IMR-90 (cell line): ENCODE data around the gene BTN3A1. TPM values are rescaled to one million over a fixed set of nuclear protein-coding genes. Genes with fewer than 3 reads are reported as not detected.
"Not testable (repeated sequence)": the region's sequence is repeated elsewhere in the genome, so short reads cannot be mapped to it uniquely, and the experiment has no call there.

Experiments used
- ATAC-seq: fragments of 200-7000 bp; cut with Tn5 transposase; 2 replicates; pipeline ENCODE4 v1.9.1; 2020; ENCODE audit warnings: low read depth, mild to moderate bottlenecking, moderate library complexity
- BruUV-seq: library from RNA; stranded (reverse); fragments of 400-500 nt; replicated peaks from 2 replicates; lab custom pipeline; 2021; lab: Mats Ljungman, UMichigan
- CTCF ChIA-PET: fragments of 300-600 bp; formaldehyde crosslinking; extraction: SDS; loops from one replicate; lab custom pipeline; 2021; ENCODE audit warnings: antibody characterized with exemption; lab: Yijun Ruan, JAX
- POLR2A ChIA-PET: fragments of 300-600 bp; sonication (Branson Sonifier 250); formaldehyde crosslinking; loops from one replicate; lab custom pipeline; 2022; ENCODE audit warnings: antibody characterized with exemption; ENCODE audit not compliant: unreplicated experiment; lab: Charles Lee
- DNase-seq: peaks from one replicate; pipeline ENCODE4 v3.0.0; 2013
- H2AFZ ChIP-seq: replicated peaks from 2 replicates; pipeline ENCODE3; 2013; ENCODE audit warnings: low read length, mild to moderate bottlenecking; ENCODE audit not compliant: poor library complexity
- H2AK5ac ChIP-seq: 2 replicates; pipeline ENCODE4 v1.6.1; 2013; ENCODE audit warnings: low read depth, low read length, inconsistent platforms
- H2AK9ac ChIP-seq: replicated peaks from 2 replicates; pipeline ENCODE3; 2013; ENCODE audit warnings: mild to moderate bottlenecking, low read depth, low read length, moderate library complexity; ENCODE audit not compliant: poor library complexity
- H2BK120ac ChIP-seq: 2 replicates; pipeline ENCODE4 v1.6.1; 2013; ENCODE audit warnings: low read depth, low read length, inconsistent platforms
- H2BK15ac ChIP-seq: 3 replicates; pipeline ENCODE4 v1.6.1; 2013; ENCODE audit warnings: low read depth, low read length, inconsistent platforms
- H2BK20ac ChIP-seq: 2 replicates; pipeline ENCODE4 v1.6.1; 2013; ENCODE audit warnings: low read depth, mild to moderate bottlenecking, inconsistent platforms, low read length, moderate library complexity
- H2BK5ac ChIP-seq: 2 replicates; pipeline ENCODE4 v1.6.1; 2013; ENCODE audit warnings: mild to moderate bottlenecking, low read depth, low read length, inconsistent platforms; ENCODE audit not compliant: poor library complexity, severe bottlenecking
- H3K14ac ChIP-seq: replicated peaks from 2 replicates; pipeline ENCODE4 v1.6.1; 2013; ENCODE audit warnings: low read depth, low read length, inconsistent platforms
- H3K18ac ChIP-seq: 2 replicates; pipeline ENCODE4 v1.6.1; 2013; ENCODE audit warnings: low read depth, low read length, control low read depth
- H3K23ac ChIP-seq: 2 replicates; pipeline ENCODE4 v1.6.1; 2013; ENCODE audit warnings: low read depth, low read length, inconsistent platforms
- H3K27ac ChIP-seq: 2 replicates; pipeline ENCODE4 v1.5.1; 2013; ENCODE audit warnings: mild to moderate bottlenecking, control low read depth, low read length; ENCODE audit not compliant: insufficient read depth
- H3K27me3 ChIP-seq: 2 replicates; pipeline ENCODE4 v1.6.1; 2013; ENCODE audit warnings: low read length; ENCODE audit not compliant: control insufficient read depth, insufficient read depth
- H3K36me3 ChIP-seq: 2 replicates; pipeline ENCODE4 v1.6.1; 2013; ENCODE audit warnings: low read length, mixed read lengths; ENCODE audit not compliant: control insufficient read depth, insufficient read depth
- H3K4ac ChIP-seq: 2 replicates; pipeline ENCODE4 v1.6.1; 2013; ENCODE audit warnings: low read depth, low read length, inconsistent platforms
- H3K4me1 ChIP-seq: 2 replicates; pipeline ENCODE4 v1.6.1; 2013; ENCODE audit warnings: low read length, mixed read lengths; ENCODE audit not compliant: control insufficient read depth, insufficient read depth
- H3K4me2 ChIP-seq: 2 replicates; pipeline ENCODE4 v1.6.1; 2013; ENCODE audit warnings: low read depth, mild to moderate bottlenecking, control low read depth, low read length, moderate library complexity
- H3K4me3 ChIP-seq: 2 replicates; pipeline ENCODE4 v1.5.1; 2013; ENCODE audit warnings: low read depth, mild to moderate bottlenecking, control low read depth, low read length, moderate library complexity; ENCODE audit not compliant: insufficient read depth
- H3K56ac ChIP-seq: 2 replicates; pipeline ENCODE4 v1.6.1; 2013; ENCODE audit warnings: low read length, inconsistent platforms; ENCODE audit not compliant: insufficient read depth; ENCODE audit errors: extremely low read depth
- H3K79me1 ChIP-seq, 2 experiments: 2 replicates each; pipeline ENCODE4 v1.6.1; 2013; ENCODE audit warnings: low read length in 2 of 2, inconsistent platforms in 1 of 2, low read depth in 1 of 2
- H3K9ac ChIP-seq: 2 replicates; pipeline ENCODE4 v1.6.1; 2013; ENCODE audit warnings: low read depth, low read length, control low read depth
- H3K9me1 ChIP-seq: 2 replicates; pipeline ENCODE4 v1.6.1; 2013; ENCODE audit warnings: low read length, inconsistent platforms; ENCODE audit not compliant: insufficient read depth
- H3K9me3 ChIP-seq: 2 replicates; pipeline ENCODE4 v1.6.1; 2013; ENCODE audit warnings: low read length; ENCODE audit not compliant: control insufficient read depth, insufficient read depth
- H4K20me1 ChIP-seq: 2 replicates; pipeline ENCODE4 v1.6.1; 2013; ENCODE audit warnings: low read length, inconsistent platforms; ENCODE audit not compliant: insufficient read depth
- H4K5ac ChIP-seq: 2 replicates; pipeline ENCODE4 v1.6.1; 2013; ENCODE audit warnings: mild to moderate bottlenecking, low read depth, low read length, control low read depth
- H4K8ac ChIP-seq, 2 experiments: 2 replicates each; pipeline ENCODE4 v1.6.1; 2013; ENCODE audit warnings: low read depth in 2 of 2, low read length in 2 of 2, control low read depth in 1 of 2, inconsistent platforms in 1 of 2
- H4K91ac ChIP-seq: 2 replicates; pipeline ENCODE4 v1.6.1; 2013; ENCODE audit warnings: low read depth, low read length, inconsistent platforms; ENCODE audit not compliant: insufficient read depth
- MAFK ChIP-seq: IDR thresholded peaks from 2 replicates; pipeline ENCODE4 v1.6.1; 2012; ENCODE audit warnings: low read depth, low read length, improper control_type of control experiment
- dilution Hi-C: fragments of 300-500 bp; cut with HindIII; formaldehyde crosslinking; loops from one replicate; pipeline ENCODE4 v1.14.3; 2018; ENCODE audit warnings: low sequenced_read_pairs; ENCODE audit not compliant: unreplicated experiment
- in situ Hi-C: fragments of 300-500 bp; cut with MboI; formaldehyde crosslinking; loops from 3 replicates; pipeline ENCODE4 v1.14.3; 2019; ENCODE audit warnings: low sequenced_read_pairs, inconsistent platforms, mixed read lengths
- intact Hi-C: fragments of 100-400 bp; cut with micrococcal nuclease; formaldehyde crosslinking; loops from 2 replicates; pipeline ENCODE4 v1.10.0; 2022
- polyA plus RNA-seq, 3 experiments: library from polyadenylated mRNA; depleted of rRNA; stranded (reverse); fragments of >200 nt; gene quantifications; 2 replicates each; pipeline ENCODE4 v1.2.3, GENCODE V29; 2012; ENCODE audit warnings: low replicate concordance in 1 of 3
- total RNA-seq: library from RNA; depleted of rRNA; stranded (reverse); fragments of >200 nt; gene quantifications from 2 replicates; pipeline ENCODE4 v1.2.3, GENCODE V29; 2012

BTN3A1 gene
- total and polyA plus RNA-seq, 2 of the 4 experiments (the other 2 are of a cell fraction), result 14.4 to 16.5 TPM

DNA sequence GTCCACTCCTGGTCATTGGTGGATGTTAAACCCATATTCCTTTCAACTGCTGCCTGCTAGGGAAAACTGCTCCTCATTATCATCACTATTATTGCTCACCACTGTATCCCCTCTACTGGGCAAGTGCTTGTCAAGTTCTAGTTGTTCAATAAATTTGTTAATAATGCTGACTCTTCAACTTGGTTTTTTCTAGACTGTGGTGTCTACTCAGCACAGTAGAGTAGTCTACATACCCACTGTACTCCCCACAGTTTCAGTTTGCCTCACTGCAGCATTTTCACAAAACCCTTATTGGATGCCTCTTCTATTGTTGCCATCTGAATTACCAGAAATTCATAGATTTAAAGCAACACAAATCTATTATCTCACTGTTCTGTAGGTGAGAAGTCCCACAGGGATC lies 23.9 kb upstream of the BTN3A1 start:
- H3K56ac ChIP-seq, H2BK120ac ChIP-seq, H4K5ac ChIP-seq, H2AK9ac ChIP-seq, BruUV-seq, H3K14ac ChIP-seq, H3K9me1 ChIP-seq, H4K8ac ChIP-seq, H2BK20ac ChIP-seq, H3K27me3 ChIP-seq, H3K23ac ChIP-seq, H3K27ac ChIP-seq, ATAC-seq, H2BK15ac ChIP-seq, H3K4me1 ChIP-seq, dilution Hi-C loops, H2AK5ac ChIP-seq, POLR2A ChIA-PET, H3K18ac ChIP-seq, in situ Hi-C loops, CTCF ChIA-PET, intact Hi-C loops, H3K4me3 ChIP-seq, H4K20me1 ChIP-seq, H3K79me1 ChIP-seq, H3K4ac ChIP-seq, H2AFZ ChIP-seq, H2BK5ac ChIP-seq, H3K4me2 ChIP-seq, H3K9ac ChIP-seq, H3K36me3 ChIP-seq, H3K9me3 ChIP-seq, H4K91ac ChIP-seq, DNase-seq: not testable (repeated sequence)
- peak; percentile 21; the same call in 1 of the 2 replicates for TF ChIP-seq MAFK
